ENCODE measurements around the gene PRKCZ.

DNA sequence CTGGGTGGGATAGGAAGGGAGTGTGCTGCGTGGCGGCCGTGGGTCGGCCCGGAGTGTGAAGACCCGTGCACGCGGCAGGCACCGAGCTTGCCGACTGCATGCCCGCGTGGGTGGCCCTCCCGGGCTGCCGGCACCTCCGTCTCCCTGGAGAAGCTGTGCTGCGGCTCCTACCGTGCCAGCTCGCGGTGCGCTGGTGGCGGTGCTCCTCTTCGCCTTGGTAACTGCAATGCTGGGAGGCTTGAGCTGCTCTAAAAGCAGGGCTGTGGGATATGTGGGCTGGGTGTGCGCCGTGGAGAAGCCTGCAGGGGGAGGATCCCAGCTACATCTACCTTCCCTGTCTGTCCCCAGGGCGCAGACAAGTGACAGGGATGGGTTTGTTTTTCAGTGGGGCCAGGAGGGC, 28.7 kb upstream of the PRKCZ start:
- TF ChIP-seq, protein P1, sequence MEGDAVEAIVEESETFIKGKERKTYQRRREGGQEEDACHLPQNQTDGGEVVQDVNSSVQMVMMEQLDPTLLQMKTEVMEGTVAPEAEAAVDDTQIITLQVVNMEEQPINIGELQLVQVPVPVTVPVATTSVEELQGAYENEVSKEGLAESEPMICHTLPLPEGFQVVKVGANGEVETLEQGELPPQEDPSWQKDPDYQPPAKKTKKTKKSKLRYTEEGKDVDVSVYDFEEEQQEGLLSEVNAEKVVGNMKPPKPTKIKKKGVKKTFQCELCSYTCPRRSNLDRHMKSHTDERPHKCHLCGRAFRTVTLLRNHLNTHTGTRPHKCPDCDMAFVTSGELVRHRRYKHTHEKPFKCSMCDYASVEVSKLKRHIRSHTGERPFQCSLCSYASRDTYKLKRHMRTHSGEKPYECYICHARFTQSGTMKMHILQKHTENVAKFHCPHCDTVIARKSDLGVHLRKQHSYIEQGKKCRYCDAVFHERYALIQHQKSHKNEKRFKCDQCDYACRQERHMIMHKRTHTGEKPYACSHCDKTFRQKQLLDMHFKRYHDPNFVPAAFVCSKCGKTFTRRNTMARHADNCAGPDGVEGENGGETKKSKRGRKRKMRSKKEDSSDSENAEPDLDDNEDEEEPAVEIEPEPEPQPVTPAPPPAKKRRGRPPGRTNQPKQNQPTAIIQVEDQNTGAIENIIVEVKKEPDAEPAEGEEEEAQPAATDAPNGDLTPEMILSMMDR (IDR thresholded peaks at IDR 0.05; ENCODE audit: low read depth, low read length), result no peak
- no peak for TF ChIP-seq EZH2phosphoT487 (IDR thresholded peaks at IDR 0.05; ENCODE audit: low read depth)

All from OCI-LY3 (cell line).